Calu3 (cell line): ENCODE results near the gene ORM2. TPM values are rescaled to one million over a fixed set of nuclear protein-coding genes. Genes with fewer than 3 reads are reported as not detected.

ENCODE experiments used
- BruUV-seq: library from RNA; stranded (reverse); fragments of 400-500 nt; replicated peaks from 2 replicates; lab custom pipeline; 2021; lab: Mats Ljungman, UMichigan
- CTCF ChIA-PET: fragments of 300-600 bp; sonication (Branson Sonifier 250); formaldehyde crosslinking; loops from one replicate; lab custom pipeline; 2022; ENCODE audit warnings: antibody characterized with exemption; lab: Charles Lee
- DNase-seq: peaks from one replicate; pipeline ENCODE4 v3.0.0; 2022
- H3K27ac Mint-ChIP-seq: one replicate; pipeline ENCODE4 v1.8.0; 2022; ENCODE audit warnings: mixed read lengths; ENCODE audit not compliant: unreplicated experiment
- H3K27me3 Mint-ChIP-seq: one replicate; pipeline ENCODE4 v1.8.0; 2022; ENCODE audit warnings: mixed read lengths; ENCODE audit not compliant: unreplicated experiment
- H3K36me3 Mint-ChIP-seq: one replicate; pipeline ENCODE4 v1.8.0; 2022; ENCODE audit warnings: mild to moderate bottlenecking, moderate library complexity, mixed read lengths; ENCODE audit not compliant: insufficient read depth, unreplicated experiment
- H3K4me1 Mint-ChIP-seq: one replicate; pipeline ENCODE4 v1.8.0; 2022; ENCODE audit warnings: mild to moderate bottlenecking, low read depth, mixed read lengths; ENCODE audit not compliant: unreplicated experiment
- H3K4me3 Mint-ChIP-seq: one replicate; pipeline ENCODE4 v1.8.0; 2022; ENCODE audit warnings: mild to moderate bottlenecking, low read depth, moderate library complexity, mixed read lengths; ENCODE audit not compliant: unreplicated experiment
- H3K9me3 Mint-ChIP-seq: one replicate; pipeline ENCODE4 v1.8.0; 2022; ENCODE audit warnings: low read depth, mixed read lengths; ENCODE audit not compliant: unreplicated experiment
- CTCF ChIP-seq: fragments of 200-600 bp; IDR thresholded peaks from one replicate; pipeline ENCODE4 v1.8.0; 2022; ENCODE audit warnings: antibody characterized with exemption; ENCODE audit not compliant: unreplicated experiment
- intact Hi-C: fragments of 100-400 bp; cut with micrococcal nuclease; formaldehyde crosslinking; loops from one replicate; pipeline ENCODE4 v1.10.0; 2022; ENCODE audit not compliant: unreplicated experiment
- total RNA-seq: library from RNA; stranded (reverse); gene quantifications from 2 replicates; pipeline ENCODE4 v1.2.3, GENCODE V29; 2022

The ORM2 gene
- total RNA-seq, 1 experiment from 2014 or later: not detected

- intact Hi-C loops: no loop called here
- no peak for TF ChIP-seq CTCF
- Mint-ChIP-seq H3K9me3 (no peaks in the 10 kb centered on the region), H3K27ac (no peak overlapping the region), H3K27me3 (no peaks in the 10 kb centered on the region), H3K4me3 (no peak overlapping the region), H3K36me3 (no peaks in the 10 kb centered on the region), H3K4me1 (no peaks in the 10 kb centered on the region)
- CTCF ChIA-PET: no interaction called here
- BruUV-seq: no TSS peak
- DNase-seq: no peak
These were observed 27.1 kb downstream of the ORM2 start for GRCh38 chr9:114356792-114357191.

- H3K9me3 Mint-ChIP-seq: no peaks in the 10 kb centered on the region
- no peak overlapping the region for H3K27ac Mint-ChIP-seq
- no peak for DNase-seq
- CTCF ChIA-PET: no interaction called here
- no peak overlapping the region for H3K4me3 Mint-ChIP-seq
- no TSS peak for BruUV-seq
- H3K27me3 Mint-ChIP-seq: no peaks in the 10 kb centered on the region
- intact Hi-C loops: no loop called here
- H3K4me1 Mint-ChIP-seq: no peaks in the 10 kb centered on the region
- no peak for TF ChIP-seq CTCF
- H3K36me3 Mint-ChIP-seq: no peaks in the 10 kb centered on the region
These were observed 27.7 kb downstream of the ORM2 start for GRCh38 chr9:114357360-114357759.

- BruUV-seq: no TSS peak
- no peak for DNase-seq
- TF ChIP-seq CTCF: no peak
- no peaks in the 10 kb centered on the region for H3K9me3 Mint-ChIP-seq
- no peaks in the 10 kb centered on the region for H3K36me3 Mint-ChIP-seq
- CTCF ChIA-PET: no interaction called here
- intact Hi-C loops: no loop called here
- no peak overlapping the region for H3K4me3 Mint-ChIP-seq
- no peak overlapping the region for H3K27ac Mint-ChIP-seq
- no peaks in the 10 kb centered on the region for H3K27me3 Mint-ChIP-seq
- no peaks in the 10 kb centered on the region for H3K4me1 Mint-ChIP-seq
These were observed 28.3 kb downstream of the ORM2 start for GRCh38 chr9:114357911-114358328.

- CTCF ChIA-PET: no interaction called here
These were observed 30.1 kb downstream of the ORM2 start for GRCh38 chr9:114359801-114360200.

More at GRCh38 chr9:114359801-114360200, 30.1 kb downstream of the ORM2 start:
- Mint-ChIP-seq H3K4me1 (no peaks in the 10 kb centered on the region), H3K4me3 (no peak overlapping the region), H3K36me3 (no peaks in the 10 kb centered on the region), H3K9me3 (no peaks in the 10 kb centered on the region), H3K27me3 (no peaks in the 10 kb centered on the region), H3K27ac (no peak overlapping the region)
- no TSS peak for BruUV-seq
- intact Hi-C loops: no loop called here
- TF ChIP-seq CTCF: no peak
- DNase-seq: no peak
